Left ventricle myocardium inferior (tissue), 1 donor: Measurements from ENCODE around the gene SBNO2. TPM values are rescaled to one million over a fixed set of nuclear protein-coding genes. Genes with fewer than 3 reads are reported as not detected.

Experiments used
- DNase-seq: peaks from one replicate; pipeline ENCODE4 v3.0.0-alpha.2; 2020
- H3K27ac ChIP-seq: fragments of 200-600 bp; replicated peaks from 2 replicates; pipeline ENCODE4 v1.8.0; 2021
- H3K27me3 ChIP-seq: fragments of 200-600 bp; 2 replicates; pipeline ENCODE4 v1.8.0; 2021; ENCODE audit warnings: low read depth
- H3K36me3 ChIP-seq: fragments of 200-600 bp; 2 replicates; pipeline ENCODE4 v1.8.0; 2021
- H3K4me1 ChIP-seq: fragments of 200-600 bp; 2 replicates; pipeline ENCODE4 v1.8.0; 2021
- H3K4me3 ChIP-seq: fragments of 200-600 bp; 2 replicates; pipeline ENCODE4 v1.8.0; 2021; ENCODE audit warnings: mild to moderate bottlenecking, moderate library complexity
- H3K9me3 ChIP-seq: fragments of 200-600 bp; replicated peaks from 2 replicates; pipeline ENCODE4 v1.8.0; 2021
- intact Hi-C: fragments of 100-400 bp; cut with micrococcal nuclease; formaldehyde crosslinking; loops from one replicate; pipeline ENCODE4 v1.11.0; 2022
- total RNA-seq: library from RNA; stranded (reverse); fragmentation: NEBNext Ultra II Directional; extraction: Animal tissue kit (Norgen Biotek cat#: 25700); gene quantifications from one replicate; pipeline ENCODE4 v1.2.1, GENCODE V29; 2021
- TF ChIP-seq, protein P1 (sequence below): fragments of 200-600 bp; IDR thresholded peaks from 2 replicates; pipeline ENCODE4 v1.8.0; 2021; ENCODE audit warnings: antibody characterized with exemption, mild to moderate bottlenecking, borderline replicate concordance
- donor health status: DM: no; HTN: yes; CAD: no; lungs with severe emphysema.

SBNO2 gene
- total RNA-seq, 1 donor from 2014 or later = 16.9 TPM

DNA sequence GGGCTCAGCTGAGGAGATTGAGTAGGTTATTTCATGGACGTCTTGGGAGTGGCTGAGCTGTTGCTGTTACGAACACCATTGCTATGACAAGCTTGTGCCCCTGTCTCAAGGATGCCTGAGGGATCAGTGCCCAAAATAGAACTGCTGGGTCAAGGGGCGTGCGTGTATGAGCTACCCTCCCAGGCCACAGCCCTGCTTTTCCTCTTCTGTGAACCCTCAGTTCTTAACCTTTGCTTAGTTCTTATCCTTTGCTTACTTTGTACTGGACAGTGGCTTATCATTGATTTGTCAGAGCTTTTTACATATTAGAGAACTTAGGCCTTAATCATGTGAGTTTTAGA lies 98.1 kb downstream of the SBNO2 start:
- Histone ChIP-seq H3K36me3 (no peaks in the 10 kb centered on the region), H3K9me3 (no peaks in the 10 kb centered on the region), H3K4me3 (no peak overlapping the region), H3K27ac (no peak overlapping the region), H3K4me1 (peaks cover 12% of the 10 kb centered on the region), H3K27me3 (peaks cover 25% of the 10 kb centered on the region)
- intact Hi-C loops = no loop called here
- DNase-seq = no peak
- TF ChIP-seq, protein P1, sequence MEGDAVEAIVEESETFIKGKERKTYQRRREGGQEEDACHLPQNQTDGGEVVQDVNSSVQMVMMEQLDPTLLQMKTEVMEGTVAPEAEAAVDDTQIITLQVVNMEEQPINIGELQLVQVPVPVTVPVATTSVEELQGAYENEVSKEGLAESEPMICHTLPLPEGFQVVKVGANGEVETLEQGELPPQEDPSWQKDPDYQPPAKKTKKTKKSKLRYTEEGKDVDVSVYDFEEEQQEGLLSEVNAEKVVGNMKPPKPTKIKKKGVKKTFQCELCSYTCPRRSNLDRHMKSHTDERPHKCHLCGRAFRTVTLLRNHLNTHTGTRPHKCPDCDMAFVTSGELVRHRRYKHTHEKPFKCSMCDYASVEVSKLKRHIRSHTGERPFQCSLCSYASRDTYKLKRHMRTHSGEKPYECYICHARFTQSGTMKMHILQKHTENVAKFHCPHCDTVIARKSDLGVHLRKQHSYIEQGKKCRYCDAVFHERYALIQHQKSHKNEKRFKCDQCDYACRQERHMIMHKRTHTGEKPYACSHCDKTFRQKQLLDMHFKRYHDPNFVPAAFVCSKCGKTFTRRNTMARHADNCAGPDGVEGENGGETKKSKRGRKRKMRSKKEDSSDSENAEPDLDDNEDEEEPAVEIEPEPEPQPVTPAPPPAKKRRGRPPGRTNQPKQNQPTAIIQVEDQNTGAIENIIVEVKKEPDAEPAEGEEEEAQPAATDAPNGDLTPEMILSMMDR = no peak

- Histone ChIP-seq H3K9me3 (no peaks in the 10 kb centered on the region), H3K36me3 (no peaks in the 10 kb centered on the region), H3K27me3 (peaks cover 38% of the 10 kb centered on the region), H3K4me1 (peaks cover 19% of the 10 kb centered on the region), H3K27ac (no peak overlapping the region), H3K4me3 (peak overlapping the region; percentile 48)
- TF ChIP-seq, protein P1 = no peak
- DNase-seq = peak; percentile 86
- intact Hi-C loops = no loop called here
These were observed 99.4 kb downstream of the SBNO2 start for GRCh38 chr19:1074544-1075283.

- H3K4me3 ChIP-seq = peak overlapping the region; percentile 48
- peaks cover 26% of the 10 kb centered on the region for H3K4me1 ChIP-seq
- peaks cover 45% of the 10 kb centered on the region for H3K27me3 ChIP-seq
- H3K9me3 ChIP-seq = no peaks in the 10 kb centered on the region
- H3K36me3 ChIP-seq = no peaks in the 10 kb centered on the region
- intact Hi-C loops = no loop called here
- no peak for DNase-seq
- H3K27ac ChIP-seq = no peak overlapping the region
- TF ChIP-seq, protein P1 = no peak
These were observed 100.0 kb downstream of the SBNO2 start for GRCh38 chr19:1073956-1074517.

- TF ChIP-seq, protein P1 = no peak
- no peaks in the 10 kb centered on the region for H3K9me3 ChIP-seq
- H3K36me3 ChIP-seq = no peaks in the 10 kb centered on the region
- intact Hi-C loops = no loop called here
- H3K4me3 ChIP-seq = no peak overlapping the region
- peaks cover 52% of the 10 kb centered on the region for H3K27me3 ChIP-seq
- peaks cover 29% of the 10 kb centered on the region for H3K4me1 ChIP-seq
- DNase-seq = no peak
- no peak overlapping the region for H3K27ac ChIP-seq
These were observed 100.8 kb downstream of the SBNO2 start for GRCh38 chr19:1073063-1073955.

DNA sequence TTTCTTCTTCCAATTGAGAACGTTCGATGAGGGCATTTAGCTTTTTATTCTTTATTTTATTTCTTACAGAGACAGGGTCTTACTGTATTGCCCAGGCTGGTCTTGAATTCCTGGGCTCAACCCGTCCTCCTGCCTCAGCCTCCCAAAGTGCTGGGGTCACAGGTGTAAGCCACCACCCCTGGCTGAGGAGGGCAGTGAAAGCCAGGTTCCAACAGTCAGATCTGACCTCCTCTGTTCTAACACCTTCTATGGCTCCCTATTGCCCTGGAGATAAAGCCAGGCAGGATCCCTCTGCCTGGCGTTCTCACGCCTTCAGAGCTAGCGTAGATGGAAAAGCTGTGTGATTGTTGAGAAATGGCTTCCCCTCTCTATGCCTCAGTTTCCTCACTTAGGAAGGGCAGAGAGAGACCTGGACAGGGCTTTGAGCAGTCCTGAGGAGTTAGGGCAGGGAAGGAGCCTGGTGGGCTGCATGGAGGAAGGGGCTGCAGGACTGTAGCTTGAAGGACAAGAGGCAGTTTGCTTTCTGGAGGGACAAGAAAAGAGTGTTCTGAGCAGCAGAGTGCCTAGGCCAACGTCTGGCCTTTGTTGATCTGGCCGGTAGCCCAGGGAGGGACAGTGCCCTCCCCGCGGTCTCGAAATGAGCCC lies 101.6 kb downstream of the SBNO2 start:
- no peaks in the 10 kb centered on the region for H3K9me3 ChIP-seq
- intact Hi-C loops = no loop called here
- H3K27ac ChIP-seq = no peak overlapping the region
- H3K27me3 ChIP-seq = peaks cover 61% of the 10 kb centered on the region
- H3K36me3 ChIP-seq = no peaks in the 10 kb centered on the region
- no peak overlapping the region for H3K4me3 ChIP-seq
- H3K4me1 ChIP-seq = peaks cover 33% of the 10 kb centered on the region
- DNase-seq = no peak
- TF ChIP-seq, protein P1 = no peak
